ENCODE data around the gene ASH1L.
A peak's percentile ranks its signal among the peaks of the same experiment; 100 is the strongest.

The ASH1L gene

GRCh38 chr1:155326020-155326526 lies 236.5 kb downstream of the ASH1L start:
- DNase-seq: no peak

- no peak for DNase-seq
Observed at GRCh38 chr1:155325603-155325893, 237.1 kb downstream of the ASH1L start.

- DNase-seq: no peak
Observed at GRCh38 chr1:155324717-155325602, 237.6 kb downstream of the ASH1L start.

GRCh38 chr1:155324037-155324716 lies 238.4 kb downstream of the ASH1L start:
- DNase-seq: peak; percentile 83

- no peak for DNase-seq
Observed at GRCh38 chr1:155323729-155324036, 238.9 kb downstream of the ASH1L start.

GRCh38 chr1:155322953-155323728 lies 239.5 kb downstream of the ASH1L start:
- peak; percentile 63 for DNase-seq

- no peak for DNase-seq
Observed at GRCh38 chr1:155322571-155322952, 240.0 kb downstream of the ASH1L start.

GRCh38 chr1:155321639-155322503 lies 240.7 kb downstream of the ASH1L start:
- no peak for DNase-seq

- DNase-seq: peak; percentile 38
Observed at GRCh38 chr1:155320661-155321617, 241.7 kb downstream of the ASH1L start, which contains the start of gene RUSC1. RUSC1 (plus strand) TSS chr1:155320894; CDS start chr1:155321774, 880 bp downstream.

- peak; percentile 38 for DNase-seq
Observed at GRCh38 chr1:155320252-155320651, 242.4 kb downstream of the ASH1L start.

- DNase-seq: no peak
Observed at GRCh38 chr1:155319536-155319935, 243.1 kb downstream of the ASH1L start.

- DNase-seq: no peak
Observed at GRCh38 chr1:155318082-155318481, 244.5 kb downstream of the ASH1L start.

- DNase-seq: no peak
Observed at GRCh38 chr1:155316922-155317321, 245.7 kb downstream of the ASH1L start.

GRCh38 chr1:155313261-155313660 lies 249.3 kb downstream of the ASH1L start:
- no peak for DNase-seq

- no peak for DNase-seq
Observed at GRCh38 chr1:155309423-155310021, 253.1 kb downstream of the ASH1L start.

GRCh38 chr1:155308493-155309422 lies 253.8 kb downstream of the ASH1L start, which contains the start of gene FDPS:
FDPS (plus strand) TSS chr1:155308866; CDS start chr1:155309790, 924 bp downstream.
- DNase-seq: peak; percentile 94

- DNase-seq: no peak
Observed at GRCh38 chr1:155307247-155307740, 255.3 kb downstream of the ASH1L start.

GRCh38 chr1:155305881-155306391 lies 256.7 kb downstream of the ASH1L start:
- DNase-seq: no peak

GRCh38 chr1:155304558-155305063 lies 258.0 kb downstream of the ASH1L start:
- DNase-seq: no peak

Measured in NCI-H2029 treated with DMSO at 0.1 percent for 48 hours (cell line).